GM08714 (cell line): Measurements from ENCODE around the gene DDAH1.

Experiments used
- H3K4me3 ChIP-seq: fragments of 200-500 bp; sonication (Bioruptor generic); 2 replicates; pipeline ENCODE4 v1.5.1; 2014; ENCODE audit warnings: mild to moderate bottlenecking, low read length, inconsistent platforms
- ZNF274 ChIP-seq: IDR thresholded peaks from 2 replicates; pipeline ENCODE4 v1.6.1; 2012; ENCODE audit warnings: mild to moderate bottlenecking, low read depth, low read length

The DDAH1 gene

DNA sequence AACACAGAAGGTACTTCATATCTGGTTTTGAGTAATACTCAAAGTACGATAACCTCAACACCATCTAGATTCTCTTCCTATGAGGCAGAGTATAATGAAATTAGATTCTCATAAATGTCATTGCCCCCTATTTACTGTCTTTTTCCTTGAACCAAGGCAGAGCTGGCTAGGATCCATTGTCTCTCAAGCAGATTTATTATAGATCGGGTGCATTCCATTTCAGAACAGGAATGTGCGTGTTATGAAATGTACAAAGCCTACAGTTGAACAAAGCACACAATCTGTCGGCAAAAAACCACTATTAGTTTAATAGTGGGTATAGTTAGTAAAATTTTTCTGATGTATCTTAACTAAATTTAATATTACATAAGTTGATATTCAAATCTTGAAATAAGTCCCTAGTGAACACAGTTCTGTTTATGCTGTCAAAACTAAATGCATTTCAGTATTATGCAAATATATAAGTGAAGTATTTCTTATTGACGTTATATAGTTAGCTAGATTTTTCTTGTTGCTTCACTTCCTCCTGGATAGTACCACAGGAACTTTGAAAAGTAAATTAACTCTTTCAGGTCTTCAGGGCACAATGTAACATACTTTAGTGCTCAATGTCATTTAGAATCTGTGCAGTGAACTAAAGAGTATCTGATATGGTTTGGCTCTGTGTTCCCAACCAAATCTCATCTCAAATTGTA, 92.1 kb downstream of the DDAH1 start:
- no peak for TF ChIP-seq ZNF274
- H3K4me3 ChIP-seq, result no peak overlapping the region

DNA sequence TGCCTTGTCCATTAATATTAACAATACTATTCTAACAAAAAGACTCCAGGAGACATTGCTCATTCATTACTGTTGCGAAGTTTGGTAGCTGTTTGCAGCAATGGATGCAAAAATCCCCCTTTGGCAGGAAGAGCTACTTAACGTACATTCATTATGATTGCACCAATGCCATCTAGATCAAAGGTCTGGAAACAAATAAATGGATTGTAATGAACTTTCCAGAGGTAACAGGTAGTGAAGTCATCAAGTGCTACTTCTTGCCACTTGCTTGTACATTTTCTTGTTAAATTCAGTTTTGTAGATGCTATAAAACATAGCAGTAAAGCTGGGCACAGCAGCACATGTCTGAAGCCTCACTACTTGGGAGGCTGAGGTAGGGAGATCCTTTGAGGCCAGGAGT, 93.9 kb downstream of the DDAH1 start:
- TF ChIP-seq ZNF274, result no peak
- H3K4me3 ChIP-seq, result no peak overlapping the region

DNA sequence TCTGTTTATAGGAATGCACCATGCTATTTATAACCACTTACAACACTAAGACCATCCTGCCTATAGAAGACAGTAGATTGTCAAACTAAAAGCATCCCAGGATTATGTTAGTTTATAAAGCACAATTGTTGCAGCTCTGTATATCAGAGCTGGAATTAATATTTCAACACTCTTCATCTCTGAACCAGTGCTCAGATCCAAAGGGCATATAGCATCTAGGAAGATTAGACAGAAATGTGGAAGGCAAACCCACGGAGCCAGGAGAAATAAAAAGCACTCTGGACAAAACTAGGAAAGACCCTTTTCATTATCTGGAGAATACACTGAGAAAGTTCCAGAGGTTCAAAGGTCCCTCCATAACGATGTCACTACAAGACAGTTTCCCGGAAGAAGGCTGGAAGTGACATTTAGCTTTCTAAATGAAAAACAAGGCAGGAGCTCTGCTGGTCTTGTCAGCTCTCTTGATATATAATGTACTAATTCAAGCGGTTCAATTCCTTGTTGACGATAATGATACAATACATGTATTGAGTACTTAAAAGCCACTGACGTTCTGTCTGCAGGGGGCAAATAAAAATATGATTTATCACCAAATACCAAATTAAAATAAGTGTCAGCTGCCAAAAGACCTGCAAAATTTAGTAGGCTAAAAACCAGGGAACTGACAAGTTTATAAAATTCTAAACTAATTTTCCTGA, 96.7 kb downstream of the DDAH1 start:
- no peak for TF ChIP-seq ZNF274
- H3K4me3 ChIP-seq, result no peak overlapping the region

- TF ChIP-seq ZNF274, result no peak
- H3K4me3 ChIP-seq, result no peak overlapping the region
These were observed 98.4 kb downstream of the DDAH1 start for GRCh38 chr1:85366391-85367170.

DNA sequence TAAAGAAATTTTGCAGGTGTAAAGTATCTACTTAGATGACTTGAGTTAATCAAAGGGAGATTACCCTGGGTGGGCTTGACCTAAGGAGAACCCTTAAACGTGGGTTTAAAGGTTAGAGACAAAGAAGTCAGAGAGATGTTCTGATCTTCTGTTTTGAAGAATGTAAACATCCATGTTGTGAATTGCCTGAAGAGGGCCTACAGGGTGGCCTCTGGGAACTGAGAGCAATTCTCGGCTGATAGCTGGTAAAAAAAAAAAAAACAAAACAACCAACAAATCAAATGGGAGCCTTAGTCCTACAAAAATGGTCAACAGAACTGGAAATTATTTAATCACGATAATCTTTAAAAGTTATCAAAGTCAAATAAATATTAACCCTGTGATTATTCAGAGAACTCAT, 99.1 kb downstream of the DDAH1 start:
- no peak overlapping the region for H3K4me3 ChIP-seq
- TF ChIP-seq ZNF274, result no peak

- no peak overlapping the region for H3K4me3 ChIP-seq
- TF ChIP-seq ZNF274, result no peak
These were observed 101.4 kb downstream of the DDAH1 start for GRCh38 chr1:85363521-85363920.

- no peak overlapping the region for H3K4me3 ChIP-seq
- no peak for TF ChIP-seq ZNF274
These were observed 101.9 kb downstream of the DDAH1 start for GRCh38 chr1:85363092-85363491.

DNA sequence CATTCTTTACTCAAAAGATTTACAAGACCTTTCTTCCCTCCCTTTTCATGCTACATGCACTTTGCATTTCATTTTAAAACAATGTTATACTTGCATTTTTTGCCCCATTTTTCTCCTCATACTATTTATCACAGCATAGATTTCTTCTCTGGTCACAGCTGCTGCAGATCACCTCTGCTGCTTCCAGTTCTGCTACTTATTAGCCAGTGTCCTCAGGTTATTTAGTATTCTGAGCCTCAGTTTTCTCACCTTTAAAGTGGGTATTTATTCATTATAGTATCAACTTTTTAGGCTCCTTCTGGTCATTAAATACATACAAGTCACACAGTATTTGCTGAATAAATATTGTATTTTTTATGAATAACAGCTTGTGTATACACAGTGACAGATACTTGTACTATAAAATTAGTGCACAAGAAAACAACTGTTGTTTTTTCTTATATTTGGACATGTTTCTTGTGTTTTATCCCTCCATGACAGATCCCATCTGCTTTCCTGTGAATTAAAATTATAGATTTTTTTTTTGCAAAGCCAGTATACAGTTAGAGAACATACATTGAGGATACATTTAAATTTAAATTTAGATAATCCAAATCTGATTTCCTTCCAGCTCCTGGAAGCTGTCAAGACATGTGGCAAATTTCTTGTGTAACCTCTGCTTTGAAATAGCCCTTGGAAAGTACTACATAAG, 103.2 kb downstream of the DDAH1 start:
- TF ChIP-seq ZNF274, result no peak
- no peak overlapping the region for H3K4me3 ChIP-seq

GRCh38 chr1:85360730-85361493, 104.0 kb downstream of the DDAH1 start:
- no peak overlapping the region for H3K4me3 ChIP-seq

DNA sequence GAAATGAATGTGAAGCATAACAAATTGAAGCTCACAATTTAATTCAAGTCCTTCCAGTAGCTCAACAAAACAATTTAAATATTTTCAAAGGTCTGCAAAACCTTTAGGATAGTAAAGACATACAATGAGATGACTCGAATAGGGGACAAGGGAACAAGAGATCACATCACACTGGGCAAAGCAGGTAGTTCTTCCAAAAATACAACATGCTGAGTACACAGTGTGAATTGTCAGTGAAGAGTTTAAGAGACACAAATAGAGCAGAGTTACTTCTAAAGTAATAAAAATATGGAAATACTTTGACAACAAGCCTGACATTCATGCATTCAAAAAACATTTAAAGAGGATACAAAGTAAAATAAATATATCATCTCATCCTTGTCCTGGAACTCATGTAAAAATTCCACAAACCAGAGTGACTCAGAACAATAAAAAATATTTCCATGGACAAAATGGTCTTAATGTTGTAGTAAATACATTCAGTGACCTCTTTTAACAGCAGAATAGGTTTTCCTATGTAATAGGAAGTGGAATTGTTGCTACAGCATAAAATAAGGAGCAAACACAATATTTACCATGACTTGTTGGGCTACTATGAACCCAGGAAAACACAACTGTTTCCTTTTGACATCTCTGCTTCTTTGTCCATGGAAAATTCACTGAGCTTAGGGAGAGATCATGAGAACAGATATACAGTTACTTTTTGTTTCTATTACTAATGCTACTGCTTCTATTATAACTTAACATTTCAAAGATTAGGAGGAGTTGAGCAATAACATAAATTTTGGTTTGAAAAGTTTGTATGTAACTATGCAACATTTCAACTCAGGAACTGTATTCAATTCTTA, 104.9 kb downstream of the DDAH1 start:
- no peak overlapping the region for H3K4me3 ChIP-seq
- TF ChIP-seq ZNF274, result no peak

More at GRCh38 chr1:85360730-85361493, 104.0 kb downstream of the DDAH1 start:
- TF ChIP-seq ZNF274, result no peak

DNA sequence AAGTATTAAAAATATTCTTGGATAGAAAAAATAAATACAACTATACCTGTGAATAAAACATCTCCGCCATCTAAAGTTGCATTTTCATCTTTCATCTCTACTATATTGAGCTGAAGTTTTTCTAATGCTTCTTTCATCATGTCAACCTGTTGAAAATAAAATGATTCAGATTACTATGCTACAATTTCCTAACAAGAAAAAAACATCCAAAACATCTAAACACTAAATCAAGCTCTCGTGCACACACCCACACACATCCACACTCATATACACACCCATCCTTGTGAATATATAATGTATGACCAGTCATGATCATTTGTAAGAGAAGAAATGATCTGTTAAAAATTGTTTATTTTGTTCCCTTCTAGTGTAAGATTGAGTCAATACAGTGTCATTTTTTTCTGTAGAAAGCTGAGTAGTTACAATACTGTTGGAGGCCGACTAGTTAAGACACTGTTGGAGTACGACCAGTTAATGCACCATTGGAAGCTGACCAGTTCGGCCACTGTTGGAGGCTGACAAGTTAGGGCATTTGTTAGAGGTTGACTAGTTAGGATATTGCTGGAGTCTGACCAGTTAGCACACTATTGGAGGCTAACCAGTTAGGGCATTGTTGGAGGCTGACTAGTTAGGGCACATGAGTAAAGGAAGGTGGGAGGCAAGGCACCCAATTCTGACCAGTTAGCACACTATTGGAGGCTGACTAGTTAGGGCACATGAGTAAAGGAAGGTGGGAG, 106.1 kb downstream of the DDAH1 start:
- TF ChIP-seq ZNF274, result no peak
- H3K4me3 ChIP-seq, result no peak overlapping the region

GRCh38 chr1:85357817-85358216, 107.1 kb downstream of the DDAH1 start:
- no peak for TF ChIP-seq ZNF274
- no peak overlapping the region for H3K4me3 ChIP-seq
